ENCODE data around the gene DLGAP1.
"Not testable (repeated sequence)": the region's sequence is repeated elsewhere in the genome, so short reads cannot be mapped to it uniquely, and the experiment has no call there.

Gene DLGAP1

DNA sequence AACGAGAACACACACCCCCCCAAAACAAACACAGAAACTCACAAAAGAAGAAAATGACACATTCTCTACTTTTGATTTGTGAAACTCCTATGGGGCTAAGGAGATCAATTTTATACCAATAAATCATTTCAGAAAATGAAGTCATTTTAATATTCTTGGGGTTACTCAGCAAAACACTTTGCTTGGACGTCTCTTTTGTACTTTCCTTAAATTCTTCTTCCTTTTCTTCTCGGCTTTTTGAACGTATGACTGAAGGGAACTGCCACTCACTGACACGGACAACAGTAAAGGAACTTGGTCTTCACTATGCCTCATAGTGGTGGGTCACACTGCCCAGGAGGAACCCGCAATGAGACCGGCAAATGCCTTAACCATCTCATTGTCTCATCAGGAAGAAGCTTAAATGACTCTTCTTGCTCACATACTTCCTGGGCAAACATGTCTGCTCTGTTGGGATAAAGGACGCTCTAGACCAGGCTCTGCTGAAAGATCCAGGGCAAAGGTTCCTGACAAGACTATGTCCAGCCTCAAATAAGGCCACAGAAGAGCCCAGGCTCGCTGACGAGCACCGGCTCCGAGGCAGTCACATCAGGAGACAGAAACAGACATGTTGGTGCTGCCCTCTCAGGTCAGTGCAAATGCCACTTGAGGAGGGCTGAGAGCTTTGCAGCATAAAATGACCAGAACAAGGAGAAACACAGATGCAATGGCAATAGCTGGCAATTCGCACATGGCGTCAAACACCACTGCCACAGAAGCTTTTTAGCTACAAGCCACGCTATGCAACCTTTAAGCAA, 799.7 kb downstream of the DLGAP1 start:
- no peak for DNase-seq (ENCODE audit: low read depth)

GRCh38 chr18:3654442-3655253, 800.5 kb downstream of the DLGAP1 start:
- DNase-seq (ENCODE audit: low read depth): no peak

DNA sequence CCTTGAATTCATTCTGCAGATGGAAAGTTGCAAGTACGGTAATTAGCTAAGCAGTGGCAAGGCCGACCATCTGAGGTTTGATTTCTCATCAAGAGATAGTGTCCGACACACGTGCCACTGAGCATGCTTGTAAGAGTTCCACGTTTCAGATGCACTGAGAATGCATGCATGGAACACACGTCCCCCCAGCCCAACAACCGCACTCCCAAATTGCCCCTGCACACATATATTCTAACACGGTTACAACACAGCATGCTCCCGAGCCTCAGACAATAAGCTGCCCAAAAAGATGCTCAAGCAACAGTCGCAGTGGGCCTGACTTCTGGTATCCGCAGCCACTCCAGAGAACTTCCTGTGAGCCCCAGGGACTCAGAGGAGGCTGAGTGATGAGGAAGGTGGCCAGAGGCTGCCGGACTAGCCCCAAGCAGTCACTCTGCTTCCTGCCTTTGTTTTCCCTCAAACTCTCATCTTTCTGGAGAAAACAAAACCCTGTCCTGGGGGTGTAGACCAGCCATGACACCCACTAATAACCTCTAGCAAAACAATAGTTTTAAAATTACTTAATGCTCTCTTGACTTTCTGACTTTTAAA, 801.2 kb downstream of the DLGAP1 start:
- DNase-seq (ENCODE audit: low read depth): no peak

- DNase-seq (ENCODE audit: low read depth): no peak
These were observed 801.8 kb downstream of the DLGAP1 start for GRCh38 chr18:3653263-3653850.

DNA sequence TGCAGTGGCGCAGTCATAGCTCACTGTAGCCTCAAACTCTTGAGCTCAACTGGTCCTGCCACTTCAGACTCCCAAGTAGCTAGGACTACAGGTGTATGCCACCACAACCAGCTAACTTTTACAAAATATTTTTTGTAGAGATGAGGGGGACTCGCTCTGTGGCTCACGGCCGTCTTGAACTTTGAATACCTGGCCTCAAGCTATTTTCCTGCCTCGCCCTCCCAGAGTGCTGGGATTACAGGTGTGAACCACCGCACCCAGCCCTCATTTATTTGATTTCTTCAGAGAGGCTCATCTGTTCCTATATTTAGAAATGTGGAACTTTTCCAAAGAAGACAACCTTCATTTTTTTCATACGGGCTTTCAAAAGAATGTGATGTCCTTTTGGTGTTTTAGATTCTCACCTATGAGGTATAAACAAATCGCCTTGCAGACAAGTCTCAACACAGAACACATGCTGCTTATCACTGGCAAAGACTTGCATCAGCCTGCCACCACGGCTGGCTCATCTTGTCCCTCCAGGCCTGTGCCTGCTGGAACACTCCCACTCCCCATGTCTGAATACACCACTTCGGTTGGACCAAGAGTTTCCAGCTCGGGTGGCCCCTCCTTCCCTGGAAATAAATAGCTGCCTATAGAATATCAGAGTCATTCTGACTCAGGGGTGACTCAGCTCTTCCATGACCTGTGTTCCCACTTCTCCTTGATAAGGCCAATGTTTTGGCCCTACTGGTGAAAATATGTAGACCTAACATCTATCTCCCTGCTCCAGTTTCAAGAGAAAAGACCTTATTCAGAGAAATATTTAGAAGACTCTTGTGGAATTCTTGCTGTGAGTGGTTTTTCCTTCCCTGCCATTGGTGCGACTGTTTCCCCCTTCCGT, 802.5 kb downstream of the DLGAP1 start:
- DNase-seq (ENCODE audit: low read depth): no peak

GRCh38 chr18:3651266-3651665, 803.8 kb downstream of the DLGAP1 start:
- no peak for DNase-seq (ENCODE audit: low read depth)

GRCh38 chr18:3650521-3651042, 804.5 kb downstream of the DLGAP1 start:
- DNase-seq (ENCODE audit: low read depth): not testable (repeated sequence)

DNA sequence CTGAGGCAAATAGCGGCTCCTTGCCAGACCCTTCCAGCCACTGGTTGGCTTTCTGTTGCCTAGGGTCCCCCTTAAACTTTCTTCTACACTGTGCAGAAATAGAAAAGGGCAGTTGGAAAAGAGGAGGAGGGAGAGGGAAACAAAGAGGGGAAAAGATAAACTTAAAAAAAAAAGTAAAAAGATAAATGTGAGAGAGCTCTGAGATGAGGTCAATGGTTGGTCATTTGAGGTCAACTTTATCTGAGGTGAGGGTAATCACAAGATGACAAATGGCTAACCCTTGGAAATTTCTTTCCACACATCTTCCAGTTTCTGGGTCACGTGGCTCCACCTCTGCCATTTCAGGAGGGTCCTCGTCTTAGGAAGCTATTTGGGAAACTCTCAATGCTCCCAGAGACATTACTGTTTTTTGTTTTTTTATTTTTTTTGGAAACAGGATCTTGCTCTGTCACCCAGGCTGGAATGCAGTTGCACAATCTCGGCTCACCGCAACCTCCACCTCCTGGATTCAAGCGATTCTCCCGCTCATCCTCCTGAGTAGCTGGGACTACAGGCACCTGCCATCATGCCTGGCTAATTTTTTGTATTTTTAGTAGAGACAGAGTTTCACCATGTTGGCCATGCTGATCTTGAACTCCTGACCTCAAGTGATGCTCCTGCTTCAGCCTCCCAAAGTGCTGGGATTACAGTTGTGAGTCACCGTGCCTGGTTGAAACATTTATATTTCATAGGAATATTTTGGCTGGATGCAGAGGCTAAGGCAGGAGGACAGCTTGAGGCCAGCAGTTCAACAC, 805.3 kb downstream of the DLGAP1 start:
- DNase-seq (ENCODE audit: low read depth): no peak

GRCh38 chr18:3649135-3649632, 805.9 kb downstream of the DLGAP1 start:
- DNase-seq (ENCODE audit: low read depth): no peak

DNA sequence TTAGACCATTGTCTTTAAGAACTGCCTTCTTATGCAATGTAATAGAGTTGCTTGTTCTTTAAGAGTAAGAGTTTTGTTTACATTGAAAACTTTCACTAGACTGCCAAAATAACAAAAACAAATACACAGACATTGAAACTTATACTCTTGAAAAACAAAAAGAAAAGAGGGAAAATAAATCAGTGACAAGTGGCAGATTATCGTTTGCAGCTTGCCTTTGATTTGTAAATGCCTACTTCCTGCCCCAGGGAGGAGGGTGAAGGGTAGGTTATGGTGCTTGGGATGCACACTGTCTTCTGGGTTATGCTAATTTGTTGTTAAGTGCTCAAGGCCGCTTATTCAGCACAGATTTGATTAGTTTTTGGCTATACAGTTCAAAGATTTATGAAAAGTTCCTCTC, 806.5 kb downstream of the DLGAP1 start:
- no peak for DNase-seq (ENCODE audit: low read depth)

DNA sequence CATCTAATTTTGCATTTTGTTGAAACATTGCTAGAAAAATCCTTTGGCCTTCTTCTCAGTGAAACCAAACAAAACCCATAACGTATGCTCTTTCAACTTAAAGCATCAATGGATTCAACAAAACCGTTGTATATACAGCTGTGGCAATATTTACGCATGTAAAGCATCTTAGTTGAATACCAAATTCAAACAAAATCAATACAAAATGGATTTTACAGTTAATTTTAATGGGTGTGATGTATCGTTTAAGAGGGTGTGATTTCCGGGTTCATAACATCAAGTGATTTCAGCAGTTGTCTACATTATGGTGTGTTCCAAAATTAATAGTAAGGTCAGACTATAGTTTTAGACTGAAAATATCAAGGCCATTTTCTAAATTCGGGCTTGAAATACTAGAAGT, 806.9 kb downstream of the DLGAP1 start:
- no peak for DNase-seq (ENCODE audit: low read depth)

DNA sequence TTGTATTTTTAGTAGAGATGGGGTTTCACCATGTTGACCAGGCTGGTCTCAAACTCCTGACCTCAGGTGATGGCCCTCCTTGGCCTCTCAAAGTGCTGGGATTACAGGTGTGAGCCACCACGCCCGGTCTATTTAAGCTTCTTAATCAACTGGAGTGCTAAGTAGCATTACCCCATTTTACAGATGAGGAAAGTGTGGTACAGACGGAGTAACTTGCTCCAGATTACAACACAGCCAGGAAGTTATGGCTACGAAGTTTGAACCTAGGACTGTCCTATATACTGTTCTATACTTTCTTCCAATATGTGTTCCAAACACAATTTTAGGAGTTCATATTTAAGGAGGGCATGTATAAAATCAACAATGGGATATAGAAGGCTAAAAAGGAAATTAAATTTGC, 807.5 kb downstream of the DLGAP1 start:
- DNase-seq (ENCODE audit: low read depth): no peak

- DNase-seq (ENCODE audit: low read depth): no peak
These were observed 809.5 kb downstream of the DLGAP1 start for GRCh38 chr18:3645384-3646156.

DNA sequence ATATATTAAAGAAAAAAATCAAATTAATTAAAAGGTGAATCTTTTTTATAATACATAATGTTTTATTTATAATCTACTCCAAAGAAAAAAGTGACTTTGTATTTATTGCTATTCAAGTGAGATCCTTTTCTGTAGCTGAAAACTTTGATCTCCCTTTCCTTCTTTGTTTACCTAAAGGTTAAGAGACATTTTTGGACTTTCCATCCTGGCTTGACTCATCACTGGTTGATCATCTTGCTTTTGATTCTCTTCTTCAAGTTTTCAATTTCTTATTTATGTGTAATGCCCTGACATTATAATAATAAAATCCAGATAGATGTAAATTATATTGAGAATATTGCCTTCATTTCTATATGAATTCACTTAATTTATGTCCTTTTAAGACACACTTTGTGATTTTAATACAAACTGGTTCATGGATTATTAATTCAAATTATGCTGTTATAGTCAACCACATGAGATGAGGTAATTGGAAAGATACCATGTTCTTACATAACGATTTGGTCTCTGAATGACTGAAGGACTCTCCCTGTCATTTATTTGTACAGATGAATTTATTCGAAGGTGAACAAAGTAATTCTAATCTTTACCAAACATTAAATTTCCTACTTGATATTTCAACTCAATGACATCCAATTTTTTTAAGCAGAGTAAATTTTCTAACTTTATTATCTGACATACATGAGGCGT, 820.7 kb downstream of the DLGAP1 start:
- no peak for DNase-seq (ENCODE audit: low read depth)

GRCh38 chr18:3631887-3632286, 823.2 kb downstream of the DLGAP1 start:
- no peak for DNase-seq (ENCODE audit: low read depth)

- DNase-seq (ENCODE audit: low read depth): no peak
These were observed 828.1 kb downstream of the DLGAP1 start for GRCh38 chr18:3626929-3627458.

- DNase-seq (ENCODE audit: low read depth): no peak
These were observed 829.4 kb downstream of the DLGAP1 start for GRCh38 chr18:3625742-3626091.

GRCh38 chr18:3624935-3625741, 830.0 kb downstream of the DLGAP1 start:
- peak; percentile 15 for DNase-seq (ENCODE audit: low read depth)

Data from T follicular helper cell (primary cell).